OCI-LY1 (cell line): ENCODE measurements around the gene MRPL39.

Source experiments
- H2AFZ ChIP-seq: fragments of 200-600 bp; sonication (generic), shearing (Covaris generic); 2 replicates; pipeline ENCODE4 v1.6.0; 2014; ENCODE audit warnings: antibody characterized with exemption, mild to moderate bottlenecking, low read length
- H3F3A ChIP-seq: fragments of 200-600 bp; sonication (generic), shearing (Covaris generic); 2 replicates; pipeline ENCODE4 v1.6.0; 2014; ENCODE audit warnings: mild to moderate bottlenecking, antibody characterized with exemption, low read length, moderate library complexity; ENCODE audit not compliant: insufficient read depth
- H3K27ac ChIP-seq: fragments of 200-600 bp; sonication (generic); 2 replicates; pipeline ENCODE4 v1.5.1; 2014; ENCODE audit warnings: low read length, mixed run types, mild to moderate bottlenecking, low read depth; ENCODE audit not compliant: poor library complexity, severe bottlenecking
- H3K27me3 ChIP-seq: fragments of 200-600 bp; sonication (generic); 2 replicates; pipeline ENCODE4 v1.6.0; 2014; ENCODE audit warnings: antibody characterized with exemption, mild to moderate bottlenecking, low read length, moderate library complexity; ENCODE audit not compliant: insufficient read depth
- H3K36me3 ChIP-seq: fragments of 200-600 bp; sonication (generic); 2 replicates; pipeline ENCODE4 v1.6.1; 2014; ENCODE audit warnings: mild to moderate bottlenecking, antibody characterized with exemption, low read length, moderate library complexity, mixed read lengths; ENCODE audit not compliant: insufficient read depth
- H3K4me1 ChIP-seq: fragments of 200-600 bp; sonication (generic); 2 replicates; pipeline ENCODE4 v1.5.1; 2014; ENCODE audit warnings: mild to moderate bottlenecking, low read length, moderate library complexity; ENCODE audit not compliant: insufficient read depth, severe bottlenecking
- H3K4me2 ChIP-seq: fragments of 200-600 bp; sonication (generic), shearing (Covaris generic); 2 replicates; pipeline ENCODE4 v1.6.1; 2014; ENCODE audit warnings: low read length
- H3K4me3 ChIP-seq: fragments of 200-600 bp; sonication (generic); 2 replicates; pipeline ENCODE4 v1.5.1; 2014; ENCODE audit warnings: low read length, low read depth, mild to moderate bottlenecking, mixed read lengths; ENCODE audit not compliant: poor library complexity, severe bottlenecking
- H3K79me2 ChIP-seq: fragments of 200-600 bp; shearing (Covaris generic); 2 replicates; pipeline ENCODE4 v1.6.1; 2016; ENCODE audit warnings: mixed run types, low read length, mixed read lengths; ENCODE audit not compliant: insufficient read depth
- H3K9ac ChIP-seq: fragments of 200-600 bp; sonication (generic), shearing (Covaris generic); 2 replicates; pipeline ENCODE4 v1.6.1; 2014; ENCODE audit warnings: mild to moderate bottlenecking, low read length, mixed read lengths
- H3K9me2 ChIP-seq: fragments of 200-600 bp; sonication (generic), shearing (Covaris generic); 2 replicates; pipeline ENCODE4 v1.6.1; 2014; ENCODE audit warnings: low read depth, mild to moderate bottlenecking, low read length, mixed read lengths
- H3K9me3 ChIP-seq: fragments of 200-600 bp; shearing (Covaris generic); 2 replicates; pipeline ENCODE4 v1.6.1; 2014; ENCODE audit warnings: low read length, mixed read lengths
- H4K20me1 ChIP-seq: fragments of 200-600 bp; sonication (generic), shearing (Covaris generic); 2 replicates; pipeline ENCODE4 v1.6.0; 2016; ENCODE audit warnings: mild to moderate bottlenecking, low read length; ENCODE audit not compliant: insufficient read depth
- CTCF ChIP-seq: fragments of 200-600 bp; sonication (generic), shearing (Covaris generic); IDR thresholded peaks from 2 replicates; pipeline ENCODE4 v1.5.1; 2017; ENCODE audit warnings: mild to moderate bottlenecking, antibody characterized with exemption, low read length, moderate library complexity, mixed read lengths
- EZH2 ChIP-seq: fragments of 200-600 bp; sonication (generic), shearing (Covaris generic); IDR thresholded peaks from 2 replicates; pipeline ENCODE4 v1.8.0; 2017; ENCODE audit warnings: borderline replicate concordance, mixed run types, mild to moderate bottlenecking, antibody characterized with exemption, low read length, moderate library complexity, mixed read lengths

MRPL39 gene

GRCh38 chr21:25647647-25648046 is 40.4 kb upstream of the MRPL39 start:
- no peaks in the 10 kb centered on the region for H3K9me2 ChIP-seq
- H3K9me3 ChIP-seq, result no peaks in the 10 kb centered on the region
- TF ChIP-seq CTCF (no peak), EZH2 (no peak)
- no peaks in the 10 kb centered on the region for H3K27me3 ChIP-seq
- no peaks in the 10 kb centered on the region for H4K20me1 ChIP-seq
- no peak overlapping the region for H3K4me3 ChIP-seq
- H3K4me2 ChIP-seq, result no peak overlapping the region
- H3K36me3 ChIP-seq, result no peaks in the 10 kb centered on the region
- H3K9ac ChIP-seq, result no peak overlapping the region
- no peaks in the 10 kb centered on the region for H3K79me2 ChIP-seq
- no peak overlapping the region for H3K27ac ChIP-seq
- H3F3A ChIP-seq, result no peaks in the 10 kb centered on the region
- H3K4me1 ChIP-seq, result no peaks in the 10 kb centered on the region
- H2AFZ ChIP-seq, result no peak overlapping the region

GRCh38 chr21:25646474-25646873 is 39.2 kb upstream of the MRPL39 start:
- H2AFZ ChIP-seq, result no peak overlapping the region
- H3K4me3 ChIP-seq, result no peak overlapping the region
- no peaks in the 10 kb centered on the region for H4K20me1 ChIP-seq
- no peak for TF ChIP-seq CTCF
- no peak for TF ChIP-seq EZH2
- H3K79me2 ChIP-seq, result no peaks in the 10 kb centered on the region
- no peaks in the 10 kb centered on the region for H3K4me1 ChIP-seq
- H3K9me2 ChIP-seq, result no peaks in the 10 kb centered on the region
- no peak overlapping the region for H3K27ac ChIP-seq
- H3K9me3 ChIP-seq, result no peaks in the 10 kb centered on the region
- no peaks in the 10 kb centered on the region for H3K36me3 ChIP-seq
- no peaks in the 10 kb centered on the region for H3K27me3 ChIP-seq
- H3K4me2 ChIP-seq, result no peak overlapping the region
- no peak overlapping the region for H3K9ac ChIP-seq
- no peaks in the 10 kb centered on the region for H3F3A ChIP-seq

- Histone ChIP-seq H3F3A (no peaks in the 10 kb centered on the region), H3K9me3 (no peaks in the 10 kb centered on the region), H3K36me3 (no peaks in the 10 kb centered on the region), H3K9ac (no peak overlapping the region), H3K4me1 (peaks cover 18% of the 10 kb centered on the region), H3K4me2 (no peak overlapping the region), H3K4me3 (no peak overlapping the region), H3K27ac (no peak overlapping the region), H3K9me2 (no peaks in the 10 kb centered on the region), H3K79me2 (no peaks in the 10 kb centered on the region), H4K20me1 (no peaks in the 10 kb centered on the region), H3K27me3 (no peaks in the 10 kb centered on the region; the same call in 1 of the 2 replicates), H2AFZ (no peak overlapping the region)
- TF ChIP-seq EZH2, result no peak
- no peak for TF ChIP-seq CTCF
Observed at GRCh38 chr21:25643486-25643885, 36.2 kb upstream of the MRPL39 start.
